Trophoblast cell (in vitro differentiated cells and primary cell): ENCODE measurements around the gene SRRM2.

Experiments used
- DNase-seq, 2 donors: peaks; one replicate each; pipeline ENCODE4 v3.0.0-alpha.2; 2016
- H2AFZ ChIP-seq: 2 replicates; pipeline ENCODE4 v1.6.1; 2013; ENCODE audit warnings: low read length, moderate library complexity, mild to moderate bottlenecking; ENCODE audit not compliant: insufficient read depth, poor library complexity
- H2AK5ac ChIP-seq: 2 replicates; pipeline ENCODE4 v1.6.1; 2013; ENCODE audit warnings: mild to moderate bottlenecking, low read length
- H2BK120ac ChIP-seq: 2 replicates; pipeline ENCODE4 v1.6.1; 2013; ENCODE audit warnings: low read length, mild to moderate bottlenecking, moderate library complexity; ENCODE audit not compliant: insufficient read depth, poor library complexity
- H2BK12ac ChIP-seq: 2 replicates; pipeline ENCODE4 v1.6.1; 2013; ENCODE audit warnings: mild to moderate bottlenecking, low read length, moderate library complexity
- H2BK5ac ChIP-seq: 2 replicates; pipeline ENCODE4 v1.6.1; 2013; ENCODE audit warnings: low read length, low read depth, moderate library complexity, mild to moderate bottlenecking; ENCODE audit not compliant: poor library complexity
- H3K14ac ChIP-seq: 2 replicates; pipeline ENCODE4 v1.6.1; 2013; ENCODE audit warnings: mild to moderate bottlenecking, low read length
- H3K18ac ChIP-seq: 2 replicates; pipeline ENCODE4 v1.6.1; 2013; ENCODE audit warnings: mild to moderate bottlenecking, low read length
- H3K23ac ChIP-seq: 2 replicates; pipeline ENCODE4 v1.6.1; 2013; ENCODE audit warnings: low read length
- H3K27ac ChIP-seq: 2 replicates; pipeline ENCODE4 v1.5.1; 2013; ENCODE audit warnings: low read depth, mild to moderate bottlenecking, inconsistent platforms, low read length, moderate library complexity
- H3K27me3 ChIP-seq: 2 replicates; pipeline ENCODE4 v1.6.1; 2013; ENCODE audit warnings: inconsistent platforms, mild to moderate bottlenecking, low read length, moderate library complexity; ENCODE audit not compliant: insufficient read depth
- H3K36me3 ChIP-seq, 2 experiments: 1 replicate in 1 of 2; 2 replicates in 1 of 2; pipeline ENCODE4 v1.6.1; 2013; ENCODE audit warnings: low read length in 2 of 2, mild to moderate bottlenecking in 2 of 2, moderate library complexity in 1 of 2; ENCODE audit not compliant: insufficient read depth in 2 of 2, control insufficient read depth in 1 of 2
- H3K4ac ChIP-seq: 2 replicates; pipeline ENCODE4 v1.6.1; 2013; ENCODE audit warnings: low read depth, mild to moderate bottlenecking, low read length, moderate library complexity
- H3K4me1 ChIP-seq, 2 experiments: 1 replicate in 1 of 2; 2 replicates in 1 of 2; pipeline ENCODE4 v1.6.1; 2013; ENCODE audit warnings: low read length in 2 of 2, mild to moderate bottlenecking in 2 of 2, moderate library complexity in 1 of 2; ENCODE audit not compliant: insufficient read depth in 2 of 2, control insufficient read depth in 1 of 2
- H3K4me2 ChIP-seq: 2 replicates; pipeline ENCODE4 v1.6.1; 2013; ENCODE audit warnings: inconsistent platforms, mild to moderate bottlenecking, low read length, moderate library complexity
- H3K4me3 ChIP-seq: 2 replicates; pipeline ENCODE4 v1.5.1; 2013; ENCODE audit warnings: mild to moderate bottlenecking, low read depth, low read length, inconsistent platforms
- H3K79me1 ChIP-seq: one replicate; pipeline ENCODE4 v1.6.1; 2013; ENCODE audit warnings: low read length
- H3K79me2 ChIP-seq: 2 replicates; pipeline ENCODE4 v1.6.1; 2013; ENCODE audit warnings: low read length, mild to moderate bottlenecking; ENCODE audit not compliant: control insufficient read depth, insufficient read depth, poor library complexity
- H3K9ac ChIP-seq: 2 replicates; pipeline ENCODE4 v1.6.1; 2013; ENCODE audit warnings: mild to moderate bottlenecking, low read length
- H3K9me3 ChIP-seq: 2 replicates; pipeline ENCODE4 v1.6.1; 2013; ENCODE audit warnings: low read depth, mild to moderate bottlenecking, control low read depth, inconsistent platforms, low read length; ENCODE audit not compliant: insufficient read depth
- H4K12ac ChIP-seq: 2 replicates; pipeline ENCODE4 v1.6.1; 2013; ENCODE audit warnings: low read depth, mild to moderate bottlenecking, low read length, moderate library complexity
- H4K8ac ChIP-seq: 2 replicates; pipeline ENCODE4 v1.6.1; 2013; ENCODE audit warnings: low read depth, mild to moderate bottlenecking, low read length, moderate library complexity
- H4K91ac ChIP-seq: one replicate; pipeline ENCODE4 v1.6.1; 2013; ENCODE audit warnings: low read depth, mild to moderate bottlenecking, low read length, moderate library complexity
- WGBS: extraction: QIAGEN DNeasy Blood & Tissue Kit; methylation state at CpG from one replicate; pipeline ENCODE4 v1.1.7; 2013; ENCODE audit warnings: missing lambda C conversion rate; ENCODE audit not compliant: insufficient read length, insufficient coverage; ENCODE audit errors: extremely low coverage; 5-methylcytosine and 5-hydroxymethylcytosine counted together

The SRRM2 gene

GRCh38 chr16:2803545-2804195, 51.2 kb downstream of the SRRM2 start:
- Histone ChIP-seq H4K91ac (no peak overlapping the region), H3K14ac (no peak overlapping the region), H2BK5ac (no peak overlapping the region), H3K79me1 (no peaks in the 10 kb centered on the region), H4K8ac (no peak overlapping the region), H3K9ac (no peak overlapping the region), H3K27ac (no peak overlapping the region), H3K36me3 (no peaks in the 10 kb centered on the region), H3K9me3 (peaks cover 26% of the 10 kb centered on the region), H2AK5ac (no peak overlapping the region), H2BK120ac (no peak overlapping the region), H3K18ac (no peak overlapping the region), H2BK12ac (no peak overlapping the region), H3K4me2 (no peak overlapping the region), H3K4me1 (peaks cover 0 to 1% of the 10 kb centered on the region in 2 experiments), H3K23ac (no peak overlapping the region), H4K12ac (no peak overlapping the region), H3K4ac (no peak overlapping the region), H2AFZ (no peak overlapping the region), H3K79me2 (no peaks in the 10 kb centered on the region), H3K4me3 (no peak overlapping the region), H3K27me3 (no peaks in the 10 kb centered on the region)
- no peak for DNase-seq
- no CpG with 5 or more reads among the region's 3 CpGs for WGBS

DNA sequence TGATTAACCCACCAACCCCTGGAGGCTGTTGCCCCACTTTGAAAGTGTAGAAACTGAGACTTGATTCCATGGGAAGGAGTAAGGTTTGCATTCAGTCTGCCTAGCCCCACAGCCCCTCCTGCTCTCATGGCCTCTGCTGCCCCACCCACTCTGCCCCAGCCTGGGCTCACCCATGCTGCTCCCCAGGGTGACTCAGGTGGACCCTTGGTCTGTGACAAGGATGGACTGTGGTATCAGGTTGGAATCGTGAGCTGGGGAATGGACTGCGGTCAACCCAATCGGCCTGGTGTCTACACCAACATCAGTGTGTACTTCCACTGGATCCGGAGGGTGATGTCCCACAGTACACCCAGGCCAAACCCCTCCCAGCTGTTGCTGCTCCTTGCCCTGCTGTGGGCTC, 52.3 kb downstream of the SRRM2 start:
- H2AK5ac ChIP-seq = no peak overlapping the region
- H3K4me1 ChIP-seq = no peaks in the 10 kb centered on the region
- no peak overlapping the region for H3K23ac ChIP-seq
- H3K79me1 ChIP-seq = no peaks in the 10 kb centered on the region
- no peaks in the 10 kb centered on the region for H3K36me3 ChIP-seq
- no peak overlapping the region for H2BK12ac ChIP-seq
- no peak overlapping the region for H3K14ac ChIP-seq
- no peak overlapping the region for H3K9ac ChIP-seq
- no peak overlapping the region for H2BK5ac ChIP-seq
- peak overlapping the region; percentile 47 for H3K4me3 ChIP-seq
- no peak overlapping the region for H3K27ac ChIP-seq
- no peaks in the 10 kb centered on the region for H3K27me3 ChIP-seq
- H4K12ac ChIP-seq = no peak overlapping the region
- H2BK120ac ChIP-seq = no peak overlapping the region
- no peak overlapping the region for H3K4ac ChIP-seq
- no peak overlapping the region for H4K91ac ChIP-seq
- DNase-seq = no peak
- H2AFZ ChIP-seq = no peak overlapping the region
- H4K8ac ChIP-seq = no peak overlapping the region
- WGBS = no CpG with 5 or more reads among the region's 4 CpGs
- H3K9me3 ChIP-seq = peaks cover 26% of the 10 kb centered on the region
- no peak overlapping the region for H3K18ac ChIP-seq
- no peak overlapping the region for H3K4me2 ChIP-seq
- H3K79me2 ChIP-seq = no peaks in the 10 kb centered on the region

GRCh38 chr16:2806286-2806685, 53.8 kb downstream of the SRRM2 start:
- Histone ChIP-seq H2BK120ac (no peak overlapping the region), H3K23ac (no peak overlapping the region)
- WGBS = no CpG with 5 or more reads among the region's 5 CpGs

GRCh38 chr16:2808181-2808580, 55.7 kb downstream of the SRRM2 start:
- Histone ChIP-seq H4K8ac (no peak overlapping the region), H3K9ac (no peak overlapping the region), H3K4me3 (no peak overlapping the region), H3K27me3 (no peaks in the 10 kb centered on the region), H3K23ac (no peak overlapping the region), H3K4me1 (no peaks in the 10 kb centered on the region), H3K4ac (no peak overlapping the region), H2AK5ac (no peak overlapping the region), H2AFZ (no peak overlapping the region), H3K36me3 (no peaks in the 10 kb centered on the region), H3K27ac (no peak overlapping the region), H3K9me3 (peaks cover 26% of the 10 kb centered on the region), H2BK120ac (no peak overlapping the region), H2BK12ac (no peak overlapping the region), H4K12ac (no peak overlapping the region), H2BK5ac (no peak overlapping the region), H3K79me2 (no peaks in the 10 kb centered on the region), H3K4me2 (no peak overlapping the region), H3K79me1 (no peaks in the 10 kb centered on the region), H3K18ac (no peak overlapping the region), H3K14ac (no peak overlapping the region), H4K91ac (no peak overlapping the region)
- no CpG with 5 or more reads among the region's 7 CpGs for WGBS
- no peak for DNase-seq

More at GRCh38 chr16:2806286-2806685, 53.8 kb downstream of the SRRM2 start:
- no peak overlapping the region for H3K4ac ChIP-seq
- no peaks in the 10 kb centered on the region for H3K36me3 ChIP-seq
- H3K27me3 ChIP-seq = no peaks in the 10 kb centered on the region
- no peaks in the 10 kb centered on the region for H3K79me2 ChIP-seq
- no peak overlapping the region for H4K91ac ChIP-seq
- no peak overlapping the region for H2BK5ac ChIP-seq
- H3K14ac ChIP-seq = no peak overlapping the region
- peaks cover 26% of the 10 kb centered on the region for H3K9me3 ChIP-seq
- H2BK12ac ChIP-seq = no peak overlapping the region
- no peak overlapping the region for H3K27ac ChIP-seq
- H3K79me1 ChIP-seq = no peaks in the 10 kb centered on the region
- DNase-seq = no peak
- H4K12ac ChIP-seq = no peak overlapping the region
- H3K9ac ChIP-seq = no peak overlapping the region
- H3K4me2 ChIP-seq = no peak overlapping the region
- no peak overlapping the region for H4K8ac ChIP-seq
- no peak overlapping the region for H3K18ac ChIP-seq
- no peak overlapping the region for H2AFZ ChIP-seq
- H3K4me3 ChIP-seq = no peak overlapping the region
- no peak overlapping the region for H2AK5ac ChIP-seq
- no peaks in the 10 kb centered on the region for H3K4me1 ChIP-seq
